ENCODE measurements around the gene NETO1. TPM values are rescaled to one million over a fixed set of nuclear protein-coding genes. Genes with fewer than 3 reads are reported as not detected.

NETO1 gene
- total RNA-seq, 2 donors from 2014 or later = 0.56 to 0.62 TPM

DNA sequence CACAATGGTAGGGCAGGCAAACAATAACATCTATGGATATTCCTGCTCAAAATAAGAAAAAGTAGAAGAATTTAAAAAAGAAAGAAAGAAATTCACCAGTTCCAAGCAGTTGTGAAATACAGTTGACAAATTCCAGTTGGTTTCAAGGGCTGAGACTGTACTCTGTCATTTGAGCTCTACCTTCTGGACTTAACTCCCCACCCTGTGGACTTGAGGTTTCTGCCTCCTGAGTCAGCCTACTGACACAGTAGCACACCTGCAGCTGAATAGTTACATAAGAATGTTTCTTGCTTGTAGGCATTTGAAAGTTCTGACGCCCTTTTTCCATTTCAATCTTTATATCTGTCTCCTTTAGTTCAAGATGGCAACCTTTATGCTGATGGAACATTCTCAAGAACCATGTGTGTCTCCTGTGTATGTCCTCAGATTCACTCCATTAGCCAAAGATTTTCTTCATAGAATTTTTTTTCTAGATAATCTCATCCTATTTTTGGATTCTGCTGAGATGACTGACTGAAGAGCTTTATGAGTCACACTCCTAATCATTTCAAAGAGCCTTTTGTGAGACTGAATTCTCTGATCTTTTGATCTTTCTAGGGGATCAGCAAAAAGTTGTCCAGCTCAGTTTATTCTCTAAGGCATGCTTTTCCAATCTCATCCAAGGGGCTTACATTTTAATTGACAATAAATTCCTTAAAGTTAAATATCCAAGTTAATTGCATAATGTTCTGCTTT lies 19.1 kb downstream of the NETO1 start:
- no peak for DNase-seq (ENCODE audit: low spot score)
- intact Hi-C loops (cut with DNase I) = no loop called here

DNA sequence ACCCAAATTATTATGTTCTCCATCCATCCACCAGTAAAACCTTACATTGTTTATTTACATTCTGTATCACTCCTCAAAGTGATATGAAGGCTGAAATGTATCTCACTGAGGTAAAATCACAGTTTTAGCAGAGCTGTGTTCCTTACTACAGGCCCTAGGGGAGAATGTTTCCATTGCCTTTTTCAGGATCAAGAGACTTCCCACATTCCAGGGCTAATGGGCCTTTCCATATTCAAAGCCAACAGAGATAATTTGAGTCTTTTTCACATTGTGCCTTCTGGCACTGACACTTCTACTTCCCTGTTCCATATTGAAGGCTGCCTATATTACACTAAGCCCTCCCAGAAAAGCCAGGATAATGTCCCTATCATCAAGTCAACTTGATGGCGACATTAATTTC lies 20.0 kb downstream of the NETO1 start:
- intact Hi-C loops (cut with DNase I) = no loop called here
- DNase-seq (ENCODE audit: low spot score) = no peak

DNA sequence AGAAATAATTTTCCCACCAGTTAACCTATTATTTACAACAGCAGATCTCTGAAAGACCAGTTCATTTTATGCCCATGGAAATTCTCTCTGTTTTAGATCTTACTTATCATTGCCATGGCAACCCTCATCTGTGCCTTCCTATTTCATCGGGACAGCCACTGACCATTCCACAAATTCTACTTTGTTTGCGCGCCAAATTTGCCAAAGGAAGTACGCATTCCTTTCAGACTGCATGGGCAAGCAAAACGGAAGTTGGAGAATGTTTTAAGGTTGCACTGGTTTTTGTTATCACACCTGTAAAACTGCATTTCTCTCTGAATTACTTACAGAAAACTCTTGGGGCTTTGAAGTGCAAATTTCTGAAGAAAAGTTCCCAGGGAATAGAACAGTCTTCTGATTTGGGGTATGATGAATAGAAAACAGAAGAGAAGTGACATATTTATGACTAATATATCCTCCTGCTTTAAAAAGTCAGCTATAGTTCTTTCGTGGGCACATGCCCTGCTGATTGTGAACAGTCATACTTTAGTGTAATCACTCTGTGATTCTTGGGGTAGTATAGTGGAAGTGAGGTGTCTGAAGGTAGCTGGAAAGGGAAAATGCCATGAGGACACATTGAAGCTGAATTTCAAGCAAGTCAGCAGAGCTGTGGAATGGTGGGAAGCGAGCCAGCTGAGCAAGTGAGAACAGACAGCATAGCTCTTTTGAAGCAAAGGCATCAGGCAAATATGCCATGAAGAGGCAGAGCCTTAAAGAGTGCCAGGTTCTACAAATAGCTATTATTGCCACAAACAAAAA lies 20.9 kb downstream of the NETO1 start:
- intact Hi-C loops (cut with DNase I) = loop anchor here in 1 of 2 donors (1.0 kb wide), 1 partner anchor 28 kb away; no protein-coding TSS in a partner anchor
- DNase-seq (ENCODE audit: low spot score) = no peak

DNA sequence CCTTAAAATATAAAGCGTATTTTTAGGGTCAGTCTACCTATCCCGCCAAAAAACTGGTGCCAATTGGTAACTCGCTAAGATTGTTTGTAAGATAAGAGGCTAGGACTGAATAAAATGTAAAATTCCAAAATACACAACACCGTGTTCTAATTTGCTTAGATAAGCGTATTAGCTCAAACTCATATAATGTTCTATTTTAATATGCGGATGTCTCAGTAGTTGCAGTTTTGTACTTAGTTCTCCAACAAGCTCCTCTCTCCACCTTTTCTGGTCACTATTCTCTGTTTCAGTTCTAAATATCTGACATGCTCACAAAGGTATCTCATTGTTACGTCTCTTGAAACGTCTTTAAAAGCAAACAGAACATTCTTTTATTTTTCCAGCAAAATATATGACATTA lies 24.0 kb downstream of the NETO1 start:
- intact Hi-C loops (cut with DNase I) = no loop called here
- no peak for DNase-seq (ENCODE audit: low spot score)

DNA sequence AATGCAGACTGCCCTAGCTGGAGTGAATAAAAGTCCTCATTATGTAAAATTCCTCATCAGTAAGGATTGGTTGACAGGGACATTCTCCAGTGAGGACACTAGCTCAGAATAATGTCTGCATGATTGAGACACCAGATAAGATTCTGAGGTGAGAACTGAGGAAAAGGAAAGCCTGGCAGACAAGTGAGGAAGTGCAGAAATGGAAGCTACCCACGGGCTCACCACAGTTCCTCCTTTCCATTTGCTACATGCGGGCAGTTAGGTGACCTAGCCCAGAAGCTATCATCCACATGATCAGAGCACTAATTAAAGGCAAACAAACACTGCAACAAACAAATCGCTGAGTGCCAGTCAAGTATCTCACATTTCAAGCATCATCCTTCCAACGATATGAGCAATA lies 27.7 kb downstream of the NETO1 start:
- intact Hi-C loops (cut with DNase I) = no loop called here
- DNase-seq (ENCODE audit: low spot score) = no peak

DNA sequence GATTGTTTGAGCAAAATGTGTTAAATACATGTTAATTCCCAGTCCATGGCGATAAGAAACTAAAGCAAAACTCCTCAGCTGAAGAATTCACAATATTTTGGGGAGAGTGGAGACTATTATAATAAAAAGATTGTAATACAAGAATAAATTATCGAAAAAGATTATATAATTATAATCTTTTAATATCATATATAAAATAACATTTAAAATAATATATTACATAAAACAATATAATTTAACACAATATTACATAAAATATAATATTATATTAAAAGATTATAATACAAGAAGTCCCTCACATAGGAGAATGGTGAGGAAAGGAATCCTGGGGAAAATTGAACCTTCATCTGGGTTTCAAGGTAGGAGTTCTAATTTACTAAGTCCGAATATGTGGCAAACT lies 33.1 kb downstream of the NETO1 start:
- intact Hi-C loops (cut with DNase I) = no loop called here
- no peak for DNase-seq (ENCODE audit: low spot score)

DNA sequence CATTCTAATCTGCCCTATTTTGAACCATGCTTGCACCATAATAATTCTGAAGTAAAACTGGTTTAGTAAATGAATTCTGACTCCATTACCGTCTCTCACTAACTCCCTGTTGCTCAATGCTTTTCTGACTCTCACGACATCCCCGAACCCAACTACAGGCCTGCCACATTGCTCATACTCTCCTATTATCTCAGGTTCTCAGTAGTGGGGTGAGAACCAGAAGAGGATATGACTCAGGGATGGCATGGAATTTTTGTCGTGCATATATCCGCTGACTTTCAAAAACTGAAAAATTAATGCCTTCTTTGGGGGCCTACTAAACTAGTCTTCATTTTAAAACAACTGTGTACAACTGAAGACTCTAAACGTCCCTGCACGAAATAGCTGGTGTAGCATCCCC lies 34.3 kb downstream of the NETO1 start:
- intact Hi-C loops (cut with DNase I) = no loop called here
- no peak for DNase-seq (ENCODE audit: low spot score)

DNA sequence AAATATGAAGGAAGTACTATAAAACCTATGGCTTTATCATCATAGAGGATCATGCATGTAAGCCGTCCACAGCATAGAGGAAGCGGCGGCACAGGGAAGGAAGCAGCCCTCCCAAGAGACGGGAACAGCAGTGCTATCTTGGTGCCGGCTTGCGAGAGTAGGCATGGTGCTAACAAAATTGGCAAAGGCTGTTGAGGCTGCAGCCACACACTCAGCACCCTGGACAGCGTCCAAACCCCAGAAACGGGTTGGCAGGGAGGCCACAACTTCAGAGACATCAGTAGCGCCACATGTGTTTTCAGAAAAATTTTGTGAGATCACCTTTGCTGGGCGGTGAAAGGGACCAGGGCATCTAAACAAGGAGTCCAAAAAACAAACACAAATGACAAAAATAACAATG lies 37.7 kb downstream of the NETO1 start:
- intact Hi-C loops (cut with DNase I) = no loop called here
- DNase-seq (ENCODE audit: low spot score) = no peak

DNA sequence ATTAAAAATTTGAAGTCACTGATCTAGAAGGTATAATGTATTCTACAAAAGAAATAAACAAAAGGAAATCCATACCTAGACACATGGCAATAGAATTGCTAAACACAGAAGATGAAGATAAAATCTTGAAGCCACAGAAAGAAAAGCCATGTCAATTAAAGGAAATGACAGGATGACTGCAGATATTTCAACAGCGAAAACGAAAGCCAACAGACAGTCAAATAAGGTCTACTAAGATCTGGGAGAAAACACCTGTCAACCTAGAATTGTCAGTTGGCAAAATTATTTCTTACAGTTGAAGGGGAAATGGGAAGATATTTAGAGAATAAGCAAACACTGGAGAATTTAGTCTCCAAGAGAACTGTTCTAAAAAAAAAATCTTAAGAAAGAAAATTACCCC lies 39.2 kb downstream of the NETO1 start:
- intact Hi-C loops (cut with DNase I) = no loop called here
- no peak for DNase-seq (ENCODE audit: low spot score)

DNA sequence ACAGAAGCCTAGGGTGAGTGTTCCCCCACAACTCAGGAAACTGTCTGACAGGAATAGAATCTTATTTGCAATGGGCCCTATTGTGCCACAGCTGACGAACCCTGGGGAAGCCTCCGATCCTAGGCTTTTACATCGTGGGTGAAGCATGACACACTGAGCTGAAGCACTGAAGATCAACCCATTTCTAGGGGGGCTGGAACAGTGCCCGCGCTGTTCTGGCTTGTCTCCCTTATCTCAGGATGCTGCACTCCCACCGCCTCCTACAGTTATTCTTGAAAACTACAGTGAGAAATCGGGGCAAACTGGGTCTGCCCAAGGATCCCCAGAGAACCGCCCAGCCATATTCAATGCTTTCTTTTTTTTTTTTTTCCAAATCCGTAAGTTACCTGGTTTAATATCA lies 41.1 kb downstream of the NETO1 start:
- intact Hi-C loops (cut with DNase I) = no loop called here
- no peak for DNase-seq (ENCODE audit: low spot score)

DNA sequence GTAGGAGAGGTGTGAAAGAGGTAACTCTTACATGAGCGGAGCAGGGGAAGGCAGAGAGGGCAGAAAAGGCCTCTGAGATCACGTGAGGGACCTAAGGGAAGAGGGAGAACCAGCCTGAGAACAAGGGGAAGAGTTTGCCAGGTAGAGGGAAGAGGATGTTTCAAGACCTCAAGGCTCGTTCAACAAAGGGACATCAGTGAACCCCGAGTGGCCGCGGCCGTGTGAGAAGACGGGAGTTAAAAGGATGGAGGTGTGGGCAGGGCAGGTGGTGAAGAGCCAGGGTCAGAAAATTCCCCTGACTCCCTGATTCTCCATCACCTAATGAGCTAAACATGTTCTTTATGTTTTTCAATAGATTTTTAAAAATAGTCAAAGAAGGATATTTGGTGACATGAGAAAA lies 44.4 kb downstream of the NETO1 start:
- intact Hi-C loops (cut with DNase I) = no loop called here
- DNase-seq (ENCODE audit: low spot score) = no peak

DNA sequence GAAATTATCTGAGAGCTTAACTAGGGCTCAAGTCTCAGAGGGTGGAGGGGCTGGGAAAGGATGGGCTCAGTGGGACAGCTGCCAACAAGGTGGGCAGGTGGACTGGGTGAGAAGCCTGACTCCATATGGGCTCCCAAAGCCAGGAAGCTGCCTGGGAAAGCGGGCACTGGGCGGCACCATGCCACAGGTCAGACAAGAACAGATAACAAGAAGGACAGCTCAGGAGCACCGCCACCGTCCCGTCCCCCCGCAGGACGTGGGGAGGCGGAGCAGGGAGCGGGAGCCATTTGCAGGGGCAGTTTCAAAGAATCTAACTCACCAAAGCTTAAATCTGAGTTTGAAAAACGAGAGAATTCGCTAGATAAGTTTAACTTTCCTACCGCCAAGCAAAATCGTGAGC lies 45.6 kb downstream of the NETO1 start:
- DNase-seq (ENCODE audit: low spot score) = no peak
- intact Hi-C loops (cut with DNase I) = no loop called here

DNA sequence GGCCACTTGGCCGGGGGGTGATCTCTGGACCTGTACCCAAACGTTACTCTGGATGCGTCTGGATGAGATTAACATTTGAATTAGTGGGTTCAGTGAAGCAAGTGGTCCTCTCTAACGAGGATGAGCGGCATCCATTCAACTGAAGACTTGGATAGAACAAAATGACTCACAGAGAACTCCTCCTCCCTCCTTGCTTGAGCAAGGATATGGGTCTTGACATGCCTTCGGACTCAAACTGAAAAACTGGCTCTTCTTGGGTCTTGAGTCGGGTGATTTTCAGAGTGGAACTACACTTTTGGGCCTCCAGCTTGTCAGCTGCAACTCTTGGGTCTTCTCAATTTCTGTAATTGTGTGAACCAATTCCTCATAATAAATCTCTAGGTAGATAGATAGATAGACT lies 47.2 kb downstream of the NETO1 start:
- intact Hi-C loops (cut with DNase I) = no loop called here

DNA sequence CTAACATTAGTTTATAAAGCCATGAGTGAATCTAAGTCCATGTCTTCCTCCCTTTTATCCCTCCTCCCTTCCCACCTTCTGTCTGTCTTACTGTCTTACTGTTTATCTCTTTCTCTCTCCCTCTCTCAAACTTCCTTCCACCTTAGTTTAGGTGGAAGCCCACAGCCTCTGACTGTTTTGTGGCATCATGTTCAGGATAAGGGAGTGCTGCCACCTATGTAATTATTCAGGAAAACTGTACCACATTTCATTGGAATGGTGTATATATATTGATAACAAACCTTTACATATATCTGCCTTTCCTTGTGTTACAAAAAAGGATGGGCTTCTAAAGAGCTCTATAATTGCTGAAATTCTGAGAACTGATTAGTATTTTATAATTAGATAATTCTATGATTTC lies 48.7 kb downstream of the NETO1 start:
- no peak for DNase-seq (ENCODE audit: low spot score)
- intact Hi-C loops (cut with DNase I) = loop anchor here in 1 of 2 donors (1.0 kb wide), 1 partner anchor 27 kb away; no protein-coding TSS in a partner anchor

More for the DNA sequence above, 47.2 kb downstream of the NETO1 start:
- DNase-seq (ENCODE audit: low spot score) = no peak

DNA sequence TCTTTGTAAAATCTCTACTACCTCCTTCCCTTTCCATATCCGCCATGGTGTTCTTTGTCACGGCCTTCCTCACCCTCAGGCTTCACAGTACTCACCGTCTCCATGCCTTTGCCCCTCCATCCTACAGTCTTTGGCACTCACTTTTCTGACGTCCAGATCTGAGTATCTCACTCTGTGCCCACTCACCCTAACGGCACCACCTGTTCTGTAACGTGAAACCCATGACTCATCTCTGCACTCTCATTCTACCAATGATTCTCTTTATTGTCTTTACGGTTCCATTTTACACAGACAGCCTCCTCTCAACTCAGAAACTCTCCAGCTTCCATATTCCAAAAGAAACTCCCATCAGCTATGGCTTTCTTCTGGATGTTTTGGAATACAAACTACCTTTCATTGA lies 56.7 kb downstream of the NETO1 start:
- no peak for DNase-seq (ENCODE audit: low spot score)
- intact Hi-C loops (cut with DNase I) = no loop called here

DNA sequence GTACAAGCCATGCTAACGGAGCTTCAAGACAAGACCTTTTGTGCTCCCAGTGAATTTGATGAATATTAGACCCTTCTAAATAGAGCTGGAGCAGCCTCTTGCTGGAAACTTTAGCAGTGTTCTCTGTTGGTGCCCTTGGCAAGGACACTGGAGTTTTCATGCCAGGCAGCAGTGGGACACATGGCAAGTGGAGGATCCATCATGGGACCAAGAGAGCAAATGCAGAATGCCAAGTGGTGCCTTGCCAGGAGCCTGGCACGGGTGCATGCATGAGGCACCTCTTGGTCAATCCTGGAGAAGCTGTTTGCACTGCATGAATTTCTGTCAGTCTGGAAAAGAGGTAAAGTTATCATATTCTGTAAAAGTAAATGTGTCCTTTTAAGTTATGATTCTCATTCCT lies 59.1 kb downstream of the NETO1 start:
- intact Hi-C loops (cut with DNase I) = no loop called here
- no peak for DNase-seq (ENCODE audit: low spot score)

DNA sequence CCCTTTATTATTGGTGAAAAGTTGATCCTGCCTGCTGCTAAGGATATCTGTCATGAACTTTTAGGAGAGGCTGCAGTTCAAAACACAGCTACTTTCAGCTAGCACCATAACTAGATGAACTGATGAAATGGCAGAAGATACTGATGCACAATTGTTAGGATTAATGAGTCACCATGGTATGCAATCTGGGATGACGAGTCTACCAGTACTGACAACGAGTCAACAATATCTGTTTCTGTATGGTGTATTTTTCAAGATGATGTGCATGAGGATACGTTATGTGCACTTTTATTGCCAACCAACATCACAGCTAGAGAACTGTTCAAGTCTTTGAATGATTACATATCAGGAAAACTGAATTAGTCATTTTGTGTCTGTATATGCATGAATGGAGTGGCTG lies 68.7 kb downstream of the NETO1 start:
- DNase-seq (ENCODE audit: low spot score) = no peak
- intact Hi-C loops (cut with DNase I) = no loop called here

DNA sequence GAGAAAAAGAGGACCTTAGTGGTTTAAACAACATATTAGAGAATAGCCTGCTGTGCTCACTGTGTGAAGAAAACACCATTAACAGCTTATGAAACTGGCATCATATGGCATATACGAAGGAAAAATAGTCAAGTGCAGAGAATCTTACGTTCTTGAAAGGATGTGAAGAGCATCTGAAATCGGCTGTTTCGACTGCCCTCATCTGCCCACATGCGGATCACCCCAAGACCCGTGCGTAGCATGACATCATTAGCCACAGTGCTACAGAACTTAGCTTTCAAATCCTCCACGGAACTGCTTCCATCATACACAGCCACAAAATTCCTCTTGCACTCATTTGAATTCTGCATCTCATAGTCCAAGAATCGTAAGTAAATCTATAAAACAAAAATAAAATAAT lies 84.3 kb downstream of the NETO1 start:
- intact Hi-C loops (cut with DNase I) = no loop called here
- DNase-seq (ENCODE audit: low spot score) = no peak

DNA sequence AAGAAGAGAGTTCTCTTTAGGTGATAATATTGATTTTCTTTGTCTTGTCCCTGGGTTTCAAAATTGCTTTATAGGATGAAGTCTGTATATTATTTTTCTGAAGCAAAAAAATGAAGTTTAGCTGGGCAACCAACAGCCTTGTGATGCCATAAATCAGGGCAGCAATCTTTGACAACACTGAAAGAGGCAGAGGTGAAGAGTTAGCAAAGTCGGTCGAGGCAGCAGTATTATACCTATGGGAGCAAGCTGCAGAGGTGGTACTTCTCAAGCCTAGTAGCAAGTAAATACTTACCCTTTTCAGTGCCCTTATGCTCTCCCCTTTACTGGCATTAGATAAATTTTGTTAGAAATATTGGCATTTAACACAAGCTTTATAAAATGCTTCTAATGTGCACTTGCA lies 92.9 kb downstream of the NETO1 start:
- intact Hi-C loops (cut with DNase I) = no loop called here
- DNase-seq (ENCODE audit: low spot score) = no peak

DNA sequence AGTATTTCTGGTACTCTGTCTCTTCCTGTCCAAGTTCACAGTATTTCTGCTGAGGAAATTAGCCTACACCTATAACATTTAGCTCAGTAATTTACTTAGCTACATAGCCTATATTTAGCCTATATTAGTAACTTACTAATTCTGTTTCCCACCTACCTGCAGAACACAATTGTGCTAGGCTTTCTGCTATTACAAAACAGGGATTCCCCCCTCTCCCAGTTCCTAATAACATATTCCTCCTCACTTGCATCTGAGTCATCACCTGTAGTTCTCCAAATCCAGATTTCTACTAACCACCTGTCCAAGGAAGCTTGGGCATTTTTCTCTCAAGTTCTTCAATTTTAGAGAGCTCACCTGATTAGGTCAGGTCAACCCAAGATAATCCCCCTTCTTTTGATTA lies 94.9 kb downstream of the NETO1 start:
- intact Hi-C loops (cut with DNase I) = no loop called here
- no peak for DNase-seq (ENCODE audit: low spot score)

DNA sequence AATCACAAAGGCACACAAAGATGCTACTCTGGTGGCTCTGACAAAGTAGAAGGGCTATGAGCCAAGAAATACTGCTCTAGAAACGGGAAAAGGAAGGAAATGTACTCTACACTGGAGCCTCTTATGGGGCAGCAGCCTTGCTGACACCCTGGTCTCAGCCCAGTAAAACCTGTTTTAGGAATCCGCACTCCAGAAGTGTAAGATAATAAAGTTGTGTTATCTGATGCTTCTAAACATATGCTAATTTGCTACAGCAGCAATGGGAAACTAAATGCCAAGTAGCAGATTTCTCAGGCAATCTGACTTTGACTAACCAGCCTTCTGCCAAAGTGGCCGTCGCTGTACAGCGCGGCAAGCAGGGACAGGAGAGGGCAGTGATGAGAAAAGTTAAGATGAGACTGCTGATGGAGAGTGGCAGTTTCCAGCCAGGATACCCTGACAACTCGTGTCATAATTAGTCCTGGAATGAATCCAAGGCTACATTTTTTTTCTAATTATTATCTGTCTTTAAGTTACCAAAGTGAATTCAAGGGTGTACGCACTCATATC lies 99.0 kb downstream of the NETO1 start:
- intact Hi-C loops (cut with DNase I) = no loop called here
- no peak for DNase-seq (ENCODE audit: low spot score)

Measured in posterior vena cava (tissue), 2 donors.